ENCODE measurements around the gene CHRD.
"Not testable (repeated sequence)": the region's sequence is repeated elsewhere in the genome, so short reads cannot be mapped to it uniquely, and the experiment has no call there.

CHRD gene

GRCh38 chr3:184379358-184380184 is at the start of gene CHRD:
CHRD (plus strand) TSS chr3:184380054; CDS start chr3:184380319, 265 bp downstream.
- DNase-seq (ENCODE audit: low spot score): no peak

GRCh38 chr3:184332370-184333090 is 47.3 kb upstream of the CHRD start:
- DNase-seq (ENCODE audit: low spot score): no peak

GRCh38 chr3:184333190-184333589 is 46.7 kb upstream of the CHRD start:
- DNase-seq (ENCODE audit: low spot score): no peak

- DNase-seq (ENCODE audit: low spot score): no peak
Measured at GRCh38 chr3:184333700-184334099, 46.2 kb upstream of the CHRD start.

GRCh38 chr3:184334470-184335158 is 45.2 kb upstream of the CHRD start:
- DNase-seq (ENCODE audit: low spot score): no peak

- no peak for DNase-seq (ENCODE audit: low spot score)
Measured at GRCh38 chr3:184335291-184335660, 44.6 kb upstream of the CHRD start.

- peak; percentile 93 for DNase-seq (ENCODE audit: low spot score)
Measured at GRCh38 chr3:184335661-184336546, 44.0 kb upstream of the CHRD start.

GRCh38 chr3:184336547-184337398 is 43.1 kb upstream of the CHRD start:
- DNase-seq (ENCODE audit: low spot score): no peak

- peak; percentile 82 for DNase-seq (ENCODE audit: low spot score)
Measured at GRCh38 chr3:184337399-184337714, 42.5 kb upstream of the CHRD start, which contains the start of gene FAM131A. FAM131A (plus strand) TSS chr3:184337600; CDS start chr3:184337631, 31 bp downstream.

- no peak for DNase-seq (ENCODE audit: low spot score)
Measured at GRCh38 chr3:184337981-184338380, 41.9 kb upstream of the CHRD start.

- peak; percentile 88 for DNase-seq (ENCODE audit: low spot score)
Measured at GRCh38 chr3:184338511-184338945, 41.3 kb upstream of the CHRD start.

- no peak for DNase-seq (ENCODE audit: low spot score)
Measured at GRCh38 chr3:184339001-184339400, 40.9 kb upstream of the CHRD start.

GRCh38 chr3:184339451-184340135 is 40.3 kb upstream of the CHRD start:
- not testable (repeated sequence) for DNase-seq (ENCODE audit: low spot score)

GRCh38 chr3:184341925-184342324 is 37.9 kb upstream of the CHRD start:
- no peak for DNase-seq (ENCODE audit: low spot score)

GRCh38 chr3:184343200-184343876 is 36.5 kb upstream of the CHRD start:
- no peak for DNase-seq (ENCODE audit: low spot score)

- no peak for DNase-seq (ENCODE audit: low spot score)
Measured at GRCh38 chr3:184344579-184345316, 35.1 kb upstream of the CHRD start.

GRCh38 chr3:184345317-184346144 is 34.3 kb upstream of the CHRD start:
- no peak for DNase-seq (ENCODE audit: low spot score)
